ENCODE data around the gene CADM3. TPM values are rescaled to one million over a fixed set of nuclear protein-coding genes. Genes with fewer than 3 reads are reported as not detected.

Gene CADM3
- total RNA-seq, 1 donor from 2014 or later = 4.0 TPM

DNA sequence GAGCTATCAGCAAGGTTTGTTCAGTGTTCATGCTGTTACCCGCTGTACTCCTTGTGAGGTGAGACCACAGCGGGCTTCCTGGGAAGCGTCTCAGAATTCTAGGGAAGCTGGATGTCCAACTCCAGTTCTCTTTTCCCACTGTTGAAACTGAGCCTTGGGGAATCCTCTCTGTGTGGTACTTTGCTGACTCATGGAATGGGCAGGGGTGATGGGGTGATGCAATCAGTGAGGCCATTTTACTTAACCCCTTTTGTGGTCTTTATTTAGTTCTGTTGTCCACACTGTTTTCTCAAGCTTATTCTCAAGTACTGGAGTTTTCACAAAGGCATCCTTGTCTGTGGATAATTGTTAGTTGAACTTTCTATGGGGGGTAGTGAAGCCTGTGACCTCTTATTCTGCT is 75.9 kb downstream of the CADM3 start:
- H3K9me3 Mint-ChIP-seq (ENCODE audit: unreplicated experiment) = no peaks in the 10 kb centered on the region
- H3K36me3 Mint-ChIP-seq (ENCODE audit: low read depth, unreplicated experiment) = peaks cover 4% of the 10 kb centered on the region
- peaks cover 3% of the 10 kb centered on the region for H3K4me1 Mint-ChIP-seq (ENCODE audit: unreplicated experiment)
- no peak overlapping the region for H3K4me3 Mint-ChIP-seq (ENCODE audit: unreplicated experiment)
- H3K27me3 Mint-ChIP-seq (ENCODE audit: unreplicated experiment) = no peaks in the 10 kb centered on the region
- no peak for DNase-seq (ENCODE audit: low spot score)
- TF ChIP-seq, protein P1, sequence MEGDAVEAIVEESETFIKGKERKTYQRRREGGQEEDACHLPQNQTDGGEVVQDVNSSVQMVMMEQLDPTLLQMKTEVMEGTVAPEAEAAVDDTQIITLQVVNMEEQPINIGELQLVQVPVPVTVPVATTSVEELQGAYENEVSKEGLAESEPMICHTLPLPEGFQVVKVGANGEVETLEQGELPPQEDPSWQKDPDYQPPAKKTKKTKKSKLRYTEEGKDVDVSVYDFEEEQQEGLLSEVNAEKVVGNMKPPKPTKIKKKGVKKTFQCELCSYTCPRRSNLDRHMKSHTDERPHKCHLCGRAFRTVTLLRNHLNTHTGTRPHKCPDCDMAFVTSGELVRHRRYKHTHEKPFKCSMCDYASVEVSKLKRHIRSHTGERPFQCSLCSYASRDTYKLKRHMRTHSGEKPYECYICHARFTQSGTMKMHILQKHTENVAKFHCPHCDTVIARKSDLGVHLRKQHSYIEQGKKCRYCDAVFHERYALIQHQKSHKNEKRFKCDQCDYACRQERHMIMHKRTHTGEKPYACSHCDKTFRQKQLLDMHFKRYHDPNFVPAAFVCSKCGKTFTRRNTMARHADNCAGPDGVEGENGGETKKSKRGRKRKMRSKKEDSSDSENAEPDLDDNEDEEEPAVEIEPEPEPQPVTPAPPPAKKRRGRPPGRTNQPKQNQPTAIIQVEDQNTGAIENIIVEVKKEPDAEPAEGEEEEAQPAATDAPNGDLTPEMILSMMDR (IDR thresholded peaks at IDR 0.05; ENCODE audit: unreplicated experiment) = no peak
- no peak overlapping the region for H3K27ac Mint-ChIP-seq (ENCODE audit: unreplicated experiment)

GRCh38 chr1:159248311-159248710 is 76.9 kb downstream of the CADM3 start:
- no peak for DNase-seq (ENCODE audit: low spot score)
- TF ChIP-seq, protein P1 (IDR thresholded peaks at IDR 0.05; ENCODE audit: unreplicated experiment) = no peak
- peaks cover 3% of the 10 kb centered on the region for H3K4me1 Mint-ChIP-seq (ENCODE audit: unreplicated experiment)
- H3K4me3 Mint-ChIP-seq (ENCODE audit: unreplicated experiment) = no peak overlapping the region
- no peaks in the 10 kb centered on the region for H3K27me3 Mint-ChIP-seq (ENCODE audit: unreplicated experiment)
- peaks cover 4% of the 10 kb centered on the region for H3K36me3 Mint-ChIP-seq (ENCODE audit: low read depth, unreplicated experiment)
- no peaks in the 10 kb centered on the region for H3K9me3 Mint-ChIP-seq (ENCODE audit: unreplicated experiment)
- H3K27ac Mint-ChIP-seq (ENCODE audit: unreplicated experiment) = no peak overlapping the region

GRCh38 chr1:159250638-159251216 is 79.3 kb downstream of the CADM3 start:
- TF ChIP-seq, protein P1 (IDR thresholded peaks at IDR 0.05; ENCODE audit: unreplicated experiment) = no peak
- Mint-ChIP-seq H3K4me3 (ENCODE audit: unreplicated experiment) (no peak overlapping the region), H3K27me3 (ENCODE audit: unreplicated experiment) (no peaks in the 10 kb centered on the region), H3K9me3 (ENCODE audit: unreplicated experiment) (no peaks in the 10 kb centered on the region), H3K27ac (ENCODE audit: unreplicated experiment) (no peak overlapping the region), H3K36me3 (ENCODE audit: low read depth, unreplicated experiment) (peaks cover 4% of the 10 kb centered on the region), H3K4me1 (ENCODE audit: unreplicated experiment) (peaks cover 3% of the 10 kb centered on the region)
- peak; percentile 34 for DNase-seq (ENCODE audit: low spot score)

Other genes starting within 250 kb of the CADM3 start
- not detected for gene PYHIN1, start 240.1 kb upstream of the CADM3 start, total RNA-seq (ENCODE audit: unreplicated experiment)
- 258 TPM for gene IFI16, start 161.7 kb upstream of the CADM3 start, total RNA-seq (ENCODE audit: unreplicated experiment)
- 29.2 TPM for gene AIM2, start 94.8 kb upstream of the CADM3 start, total RNA-seq (ENCODE audit: unreplicated experiment)
- gene ACKR1, start 33.3 kb downstream of the CADM3 start, total RNA-seq (ENCODE audit: unreplicated experiment) = 0.23 TPM
- gene FCER1A, start 130.7 kb downstream of the CADM3 start, total RNA-seq (ENCODE audit: unreplicated experiment) = not detected